Activated T-helper 9 cell treated with anti-CD3 and anti-CD28 coated beads, Interleukin-2, amount 50 U/mL, for 16 hours (primary cell): ENCODE data around the gene EREG.

Experiments used
- DNase-seq: peaks from one replicate; pipeline ENCODE4 v3.0.0-alpha.2; 2020; ENCODE audit warnings: low read depth

EREG gene

DNA sequence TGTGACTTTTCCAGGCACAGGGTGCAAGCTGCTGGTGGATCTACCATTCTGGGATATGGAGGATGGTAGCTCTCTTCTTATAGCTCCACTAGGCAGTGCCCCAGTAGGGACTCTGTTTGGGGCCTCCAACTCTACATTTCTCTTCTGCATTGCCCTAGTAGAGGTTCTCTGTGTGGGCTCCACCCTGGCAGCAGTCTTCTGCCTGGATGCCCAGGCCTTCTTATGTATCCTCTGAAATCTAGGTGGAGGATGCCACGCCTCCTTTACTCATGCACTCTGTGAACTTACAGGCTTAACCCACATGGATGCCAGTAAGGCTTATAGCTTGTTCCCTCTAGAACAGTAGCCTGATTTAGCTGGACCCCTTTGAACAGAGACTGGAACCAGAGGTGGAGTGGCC, 20.9 kb upstream of the EREG start:
- DNase-seq = no peak

DNA sequence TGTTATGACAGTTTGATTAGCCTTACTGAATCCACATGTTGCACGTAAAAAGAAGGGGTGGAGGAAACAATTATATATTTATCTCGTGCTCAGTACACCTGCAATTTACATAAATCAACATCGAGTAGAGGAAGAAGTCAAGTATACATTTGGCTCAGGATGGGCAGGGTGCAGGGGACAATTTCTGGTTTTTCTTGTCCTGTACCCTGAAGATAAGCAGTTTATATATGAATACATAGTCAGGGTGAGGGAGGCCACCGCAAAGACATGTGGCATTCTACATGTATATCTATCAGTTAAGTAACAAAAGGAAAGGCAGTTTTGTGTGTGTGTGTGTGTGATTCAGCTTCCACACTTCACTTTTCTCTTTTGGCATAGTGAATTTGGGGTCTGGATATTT, 11.1 kb upstream of the EREG start:
- DNase-seq = no peak

DNA sequence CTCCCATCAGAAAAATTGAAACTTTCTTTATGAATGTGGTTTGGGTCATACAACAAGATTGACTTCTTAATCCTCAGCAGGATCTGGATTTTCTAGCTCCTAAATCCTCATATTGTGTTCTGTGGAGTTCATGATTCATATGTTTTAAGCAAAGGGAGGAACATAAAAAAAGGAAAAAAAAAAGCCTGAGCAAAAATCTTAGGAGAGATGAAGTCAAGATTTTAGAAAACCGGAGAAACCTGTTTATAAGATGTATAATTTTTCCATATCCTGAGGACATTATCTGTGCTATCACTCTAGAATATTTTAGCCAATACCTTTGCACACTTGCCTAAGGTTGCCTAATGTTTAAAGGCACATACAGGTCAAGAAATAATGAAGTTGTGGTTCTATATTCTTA, 7.0 kb upstream of the EREG start:
- no peak for DNase-seq

DNA sequence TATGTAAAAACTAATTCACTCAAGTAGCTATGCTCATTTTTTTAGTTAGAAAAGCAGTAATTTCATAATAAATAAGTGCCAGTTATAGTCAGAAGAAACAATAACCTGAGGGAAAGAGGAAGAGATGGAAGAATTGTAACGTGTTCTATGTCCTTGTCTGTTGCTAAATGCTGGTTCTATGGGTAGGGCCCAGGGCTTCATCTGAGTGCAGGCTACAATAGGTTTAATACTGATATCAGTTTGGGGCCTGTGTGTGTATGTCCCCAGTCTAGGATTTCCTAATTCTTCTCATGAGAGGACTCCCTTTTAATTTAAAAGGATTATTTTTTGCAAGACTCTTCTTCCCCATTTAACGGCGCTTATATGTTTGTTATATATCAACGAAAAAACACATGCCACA, 3.3 kb upstream of the EREG start:
- no peak for DNase-seq

DNA sequence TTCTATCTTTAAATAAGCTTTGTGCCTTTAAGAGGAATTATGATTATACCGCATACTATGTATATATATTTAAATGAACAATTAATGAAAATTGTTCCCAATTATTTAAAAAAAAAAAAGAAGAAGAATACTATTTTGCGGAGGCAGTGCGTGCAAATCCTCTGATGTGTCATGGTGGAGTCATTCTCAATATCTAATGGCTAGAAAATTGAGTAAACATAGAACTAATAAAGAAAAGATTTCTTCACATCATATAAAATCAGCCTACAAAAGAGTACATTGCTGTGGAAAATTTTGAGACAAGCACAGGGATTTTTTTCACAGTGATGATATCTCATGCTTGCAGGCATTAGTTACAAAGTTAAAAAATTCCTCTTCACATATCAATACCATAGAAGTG, 2.6 kb upstream of the EREG start:
- no peak for DNase-seq

DNA sequence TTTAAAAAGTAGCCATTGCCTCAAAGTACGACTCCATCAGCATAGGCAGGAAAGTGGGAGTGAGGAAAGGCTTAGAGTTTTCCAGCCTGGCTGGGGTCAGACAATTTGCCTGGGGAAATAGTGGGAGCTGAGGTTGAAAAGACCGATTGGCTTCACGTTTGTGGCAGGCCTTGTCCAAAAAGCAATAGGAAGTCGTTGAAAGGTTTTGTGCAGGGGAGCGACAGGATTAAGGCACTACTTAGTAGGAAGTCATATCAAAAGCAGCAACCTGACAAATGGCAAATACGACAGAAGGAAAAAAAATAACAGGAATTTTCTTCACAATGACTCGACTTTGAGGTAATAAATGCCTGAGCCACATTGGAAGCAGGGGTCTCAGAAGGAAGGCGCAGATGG, 691 bp upstream of the EREG start:
- no peak for DNase-seq

DNA sequence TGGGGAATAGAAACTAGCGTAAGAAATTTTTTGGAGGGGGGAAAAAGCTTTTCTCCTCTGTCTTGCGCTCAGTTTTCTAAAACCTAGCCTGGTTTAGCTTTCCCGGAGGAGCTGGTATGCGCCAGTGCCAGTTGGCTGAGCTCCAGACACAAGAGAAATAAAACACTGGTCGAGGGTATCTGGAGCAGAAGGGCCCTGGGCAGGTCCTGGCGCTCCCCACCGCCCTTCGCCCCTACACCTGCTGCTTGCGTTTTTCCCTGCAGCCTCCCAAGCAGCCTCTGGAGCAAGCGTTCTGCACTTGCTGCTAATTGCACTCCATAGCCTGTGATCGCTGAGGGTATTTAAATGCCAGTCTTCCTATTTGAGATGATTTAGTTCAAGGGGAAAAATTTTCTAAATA, 816 bp downstream of the EREG start:
- DNase-seq = no peak

DNA sequence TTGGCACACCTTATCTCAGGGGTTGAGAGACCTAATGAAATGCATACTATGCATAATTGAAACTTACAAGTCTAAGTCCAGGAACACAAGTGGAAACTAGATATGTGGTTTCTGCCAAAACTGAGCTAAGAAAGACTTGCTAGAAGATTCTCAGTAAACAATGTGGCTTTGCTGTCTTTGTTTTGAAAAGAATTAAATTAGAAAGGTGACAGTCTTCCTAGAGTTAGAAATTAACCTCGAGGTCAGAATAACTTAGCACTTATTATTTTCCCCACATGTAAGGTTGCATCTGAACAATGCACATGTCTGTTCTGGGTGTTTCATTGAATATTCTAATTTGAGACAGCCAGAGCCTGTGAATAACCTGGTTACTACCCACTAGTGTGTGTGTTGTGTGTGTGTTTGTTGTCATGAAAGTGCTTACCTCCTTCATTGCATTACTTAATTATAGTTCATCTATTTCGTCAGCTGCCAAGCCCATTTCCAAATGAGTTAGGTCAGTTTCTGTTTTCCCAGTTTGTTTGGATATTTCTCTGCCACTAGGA, 1.5 kb downstream of the EREG start:
- no peak for DNase-seq

DNA sequence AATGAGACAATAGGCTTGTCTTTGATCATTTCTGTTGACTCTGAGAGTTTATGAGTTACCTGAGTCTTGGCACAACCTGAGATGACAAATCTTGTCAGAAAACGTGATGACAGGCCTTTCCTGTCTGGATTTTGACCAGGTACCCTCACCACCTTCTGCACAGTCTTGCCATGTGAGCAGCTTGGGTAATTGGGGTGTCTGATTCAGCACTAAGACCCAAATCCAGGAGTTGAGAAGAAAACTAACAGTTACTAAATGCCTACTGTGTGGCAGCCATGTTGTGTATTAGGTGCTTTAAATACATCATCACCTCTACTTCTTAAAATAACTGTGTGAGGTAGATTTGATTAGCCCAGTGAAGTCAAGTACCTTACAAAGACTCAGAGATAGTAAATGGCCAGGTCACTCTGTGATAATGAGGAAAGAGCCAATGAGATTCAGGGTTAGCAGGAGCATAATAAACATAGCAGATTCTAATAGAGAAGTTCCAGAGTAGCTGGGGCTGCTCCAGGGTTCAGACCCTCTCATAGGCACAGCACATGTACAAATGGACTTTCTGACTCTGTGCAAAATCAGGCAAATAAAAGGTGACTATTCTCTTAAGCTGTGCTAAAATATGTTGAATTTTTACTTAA, 2.8 kb downstream of the EREG start:
- no peak for DNase-seq

DNA sequence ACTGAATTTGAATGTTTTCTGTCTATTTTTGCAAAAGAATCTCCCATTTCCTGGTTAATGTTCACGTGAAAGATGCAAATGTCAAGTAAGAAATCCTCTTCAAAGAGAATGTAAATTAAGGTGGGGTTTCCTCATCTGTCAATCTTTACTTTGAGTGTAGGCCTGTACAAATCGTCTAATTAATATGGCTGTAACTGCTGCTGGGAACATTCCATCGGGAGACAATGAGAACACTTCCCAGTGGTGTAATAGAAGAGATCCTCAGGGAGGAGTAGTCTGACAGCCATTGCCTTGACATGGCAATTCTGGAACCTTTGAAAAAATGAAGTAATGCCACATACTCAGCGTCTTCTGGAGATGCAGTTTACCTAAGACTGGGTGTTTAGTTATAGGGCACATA, 3.7 kb downstream of the EREG start:
- no peak for DNase-seq

DNA sequence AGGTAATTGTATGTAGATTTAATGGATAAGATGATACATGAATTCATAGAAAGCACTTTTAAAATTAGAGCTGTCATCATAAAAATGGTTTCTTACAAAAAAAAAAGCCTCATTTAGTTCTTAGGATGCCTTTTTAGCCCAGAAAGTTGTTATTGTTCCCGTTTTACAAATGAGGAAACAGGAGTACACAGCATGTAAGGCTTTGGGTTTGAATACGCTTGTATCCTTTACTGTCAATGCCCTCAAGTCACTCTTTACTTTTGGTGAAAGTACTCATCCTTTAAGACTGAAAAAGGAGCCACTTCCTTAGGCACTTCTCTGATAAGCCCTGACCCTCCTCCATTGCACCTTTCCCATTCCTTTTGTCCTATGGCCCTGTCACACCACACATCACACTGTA, 4.9 kb downstream of the EREG start:
- no peak for DNase-seq

DNA sequence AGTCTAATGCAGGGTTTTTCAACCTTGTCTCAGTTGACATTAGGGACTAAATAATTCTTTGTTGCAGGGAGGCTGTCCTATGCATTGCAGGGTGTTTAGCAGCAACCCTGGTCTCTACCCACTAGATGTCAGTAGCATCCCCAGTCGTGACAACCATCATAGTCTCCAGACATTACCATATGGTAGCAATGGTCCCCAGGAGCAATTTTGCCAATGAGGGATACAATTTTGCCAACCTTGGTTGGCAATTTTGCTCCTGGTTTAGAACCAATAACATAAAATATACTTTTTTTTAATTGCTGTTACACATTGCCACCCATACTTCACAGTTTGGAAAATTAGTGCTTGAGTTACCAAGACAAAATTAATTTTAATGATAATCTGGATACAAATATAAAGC, 6.0 kb downstream of the EREG start:
- DNase-seq = no peak

DNA sequence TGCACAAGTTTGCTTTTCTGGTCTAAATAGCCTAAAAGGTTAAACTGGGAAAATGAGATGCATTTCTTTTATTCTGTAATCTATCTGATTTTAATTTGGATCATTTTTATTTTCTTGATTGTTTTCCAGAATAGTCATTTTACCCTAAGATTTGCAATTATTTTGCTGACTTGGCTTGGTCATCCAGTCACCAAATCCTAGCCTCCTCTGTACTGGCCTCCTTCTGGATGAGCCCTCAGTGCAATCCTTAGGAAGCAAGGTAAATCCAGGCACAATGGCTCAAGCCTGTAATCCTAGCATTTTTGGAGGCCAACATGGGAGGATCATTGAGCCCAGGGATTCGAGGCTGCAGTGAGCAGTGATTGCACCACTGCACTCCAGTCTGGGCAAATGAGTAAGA, 9.2 kb downstream of the EREG start:
- DNase-seq = no peak

DNA sequence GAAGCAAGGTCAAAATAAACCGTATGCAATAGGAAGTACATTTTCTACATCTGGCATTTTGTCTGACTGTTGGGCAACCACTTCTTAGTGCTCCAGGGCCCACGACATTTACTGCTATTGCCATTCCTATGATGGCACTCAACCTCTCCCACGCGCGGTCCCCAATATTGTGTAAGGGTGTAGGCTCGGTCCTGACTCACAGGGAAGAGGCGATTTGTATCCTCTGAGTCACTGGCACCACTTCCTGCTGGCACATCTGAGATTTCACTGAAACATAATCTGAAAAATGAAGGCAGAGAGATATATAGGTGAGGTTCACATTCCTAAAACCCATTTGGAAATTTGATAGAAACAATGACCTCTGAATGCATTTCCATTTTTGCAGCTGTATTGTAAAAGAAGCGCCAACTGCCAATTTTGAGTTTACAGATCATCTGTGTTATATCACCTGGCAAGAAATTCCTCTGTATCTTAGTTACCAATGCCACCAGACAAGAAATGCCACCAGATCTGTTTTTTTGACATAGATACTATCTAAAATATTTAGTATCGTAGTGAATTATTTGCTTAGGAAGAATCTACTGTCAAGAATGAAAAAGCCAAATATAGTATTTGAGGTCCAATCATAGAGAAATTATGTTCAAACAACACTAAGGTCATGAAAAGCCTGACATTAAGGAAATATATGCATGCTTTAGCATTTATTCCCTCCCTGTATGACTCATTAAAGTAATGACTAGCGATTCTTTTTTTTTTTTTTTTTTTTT, 9.8 kb downstream of the EREG start:
- DNase-seq = no peak

DNA sequence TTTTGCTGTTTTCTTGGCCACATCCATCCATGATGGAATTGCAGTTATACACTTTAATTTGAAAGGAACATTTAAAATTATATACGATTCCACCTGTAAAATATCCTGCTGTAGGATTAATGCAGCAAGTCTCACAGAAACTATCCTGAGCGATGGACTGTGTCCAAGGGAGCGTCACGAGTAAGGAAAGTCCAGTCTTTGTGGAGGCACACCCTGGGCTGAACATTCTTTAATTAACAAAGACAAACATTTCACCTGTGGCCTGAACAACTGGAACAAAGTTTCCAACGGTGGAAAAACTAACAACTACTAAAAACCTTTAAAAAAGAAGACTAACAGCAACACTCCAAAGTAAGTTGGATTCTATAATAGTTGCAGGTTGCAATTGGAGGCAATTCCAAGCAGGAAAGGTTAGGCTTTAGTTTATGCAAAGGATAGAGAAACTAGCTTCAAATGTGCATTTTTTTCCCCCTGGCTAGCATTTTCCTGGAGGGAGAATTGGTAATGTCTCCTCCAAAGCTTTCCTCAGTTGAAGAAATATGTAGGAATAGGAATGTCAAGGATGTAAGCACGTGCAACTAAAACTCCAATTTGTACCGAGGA, 11.0 kb downstream of the EREG start:
- no peak for DNase-seq

DNA sequence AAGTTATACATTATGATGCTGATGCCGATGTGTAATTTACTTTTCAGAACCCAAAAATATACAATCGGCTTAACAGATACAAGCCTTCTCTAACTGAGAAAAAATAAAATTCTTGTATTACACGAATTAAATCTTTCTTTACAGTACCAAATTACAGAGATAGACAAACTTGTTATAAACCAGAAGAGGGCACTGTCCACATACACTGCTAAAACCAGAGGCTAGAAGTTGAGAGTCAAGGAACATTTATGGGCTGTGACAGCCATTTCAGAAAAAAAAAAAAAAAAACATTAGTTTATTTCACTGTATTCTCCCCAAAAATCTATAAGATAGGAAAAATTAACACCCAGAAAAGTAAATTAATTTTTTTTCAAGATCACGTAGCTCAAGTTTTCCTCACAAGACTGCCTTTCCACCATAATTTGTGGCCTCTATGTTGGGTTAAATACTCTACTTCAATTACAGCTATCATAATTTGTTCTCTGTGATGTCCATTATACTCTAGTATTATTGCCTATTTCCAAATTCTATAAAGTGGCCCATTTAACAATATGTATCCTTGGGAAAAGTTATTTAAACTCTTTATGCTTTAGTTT, 12.0 kb downstream of the EREG start:
- DNase-seq = no peak

DNA sequence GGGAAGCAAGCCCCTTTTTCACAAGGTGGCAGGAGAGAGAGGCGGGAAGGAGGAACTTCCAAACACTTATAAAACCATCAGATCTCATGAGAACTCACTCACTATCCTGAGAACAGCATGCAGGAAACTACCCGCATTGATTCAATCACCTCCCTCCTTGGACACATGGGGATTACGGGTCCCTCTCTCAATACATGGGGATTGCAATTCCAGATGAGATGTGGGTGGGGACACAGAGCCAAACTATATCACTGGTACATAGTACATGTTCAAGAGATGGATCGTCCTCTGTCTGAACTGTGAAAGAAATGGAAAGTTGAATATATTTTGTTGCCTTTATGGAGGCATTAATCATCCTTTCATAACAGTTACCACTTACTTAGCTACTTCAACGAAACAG, 12.8 kb downstream of the EREG start:
- no peak for DNase-seq

DNA sequence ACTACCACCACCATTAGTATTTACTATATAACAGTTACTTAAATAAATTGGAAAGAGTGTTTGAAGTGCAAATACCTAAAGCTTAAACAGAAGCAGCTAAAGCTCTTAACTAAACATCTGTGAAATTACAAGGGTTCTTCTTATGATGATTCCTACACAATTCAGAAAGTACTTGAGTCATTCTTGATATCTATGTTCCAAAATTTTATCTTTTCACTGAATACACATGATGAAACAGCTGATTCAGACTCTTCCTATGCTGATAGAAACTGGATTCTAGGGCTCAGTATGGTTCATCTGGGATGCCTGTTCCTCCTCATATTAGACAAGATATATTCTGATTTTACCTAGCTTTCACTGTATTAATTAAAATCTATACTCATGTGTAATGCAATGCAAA, 13.6 kb downstream of the EREG start:
- no peak for DNase-seq

DNA sequence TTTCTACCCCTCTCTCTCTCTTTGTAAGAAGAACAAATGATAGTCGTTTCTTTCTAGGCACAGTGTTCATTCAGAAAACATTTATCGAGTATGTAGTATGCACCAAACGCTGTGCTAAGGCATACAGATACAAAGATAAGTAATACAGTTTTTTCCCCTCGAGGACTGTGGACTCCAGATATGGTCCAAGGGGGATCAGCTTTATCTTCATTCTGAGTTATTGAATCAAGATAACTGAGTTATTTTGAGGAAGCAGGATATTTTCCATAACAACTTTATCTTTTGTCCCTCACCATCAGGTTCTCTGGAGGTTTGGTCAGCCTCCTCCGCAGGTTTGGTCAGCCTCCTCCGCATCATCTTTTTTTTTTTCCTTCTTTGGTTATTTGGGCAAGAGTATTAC, 15.0 kb downstream of the EREG start:
- no peak for DNase-seq

DNA sequence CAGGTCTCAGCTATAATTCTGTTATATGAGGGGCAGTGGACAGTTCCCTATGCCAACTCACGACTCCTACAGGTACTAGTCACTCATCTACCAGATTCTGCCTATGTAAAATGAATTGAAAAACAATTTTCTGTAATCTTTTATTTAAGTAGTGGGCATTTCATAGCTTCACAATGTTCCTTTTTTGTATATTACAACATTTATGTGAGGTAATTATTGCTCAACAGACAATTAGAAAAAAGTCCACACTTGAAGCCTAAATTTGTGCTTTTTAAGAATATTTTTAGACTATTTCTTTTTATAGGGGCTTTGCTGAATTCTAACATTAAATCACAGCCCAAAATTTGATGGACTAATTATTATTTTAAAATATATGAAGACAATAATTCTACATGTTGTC, 20.4 kb downstream of the EREG start:
- no peak for DNase-seq

DNA sequence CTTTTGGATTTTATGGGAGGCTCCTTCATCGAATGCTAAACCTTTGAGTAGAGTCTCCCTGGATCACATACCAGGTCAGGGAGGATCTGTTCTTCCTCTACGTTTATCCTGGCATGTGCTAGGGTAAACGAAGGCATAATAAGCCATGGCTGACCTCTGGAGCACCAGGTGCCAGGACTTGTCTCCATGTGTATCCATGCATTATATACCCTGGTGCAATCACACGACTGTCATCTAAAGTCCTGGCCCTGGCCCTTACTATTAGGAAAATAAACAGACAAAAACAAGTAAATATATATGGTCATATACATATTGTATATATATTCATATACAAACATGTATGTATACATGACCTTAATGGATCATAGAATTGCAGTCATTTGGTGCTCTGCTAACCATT, 21.2 kb downstream of the EREG start:
- no peak for DNase-seq

DNA sequence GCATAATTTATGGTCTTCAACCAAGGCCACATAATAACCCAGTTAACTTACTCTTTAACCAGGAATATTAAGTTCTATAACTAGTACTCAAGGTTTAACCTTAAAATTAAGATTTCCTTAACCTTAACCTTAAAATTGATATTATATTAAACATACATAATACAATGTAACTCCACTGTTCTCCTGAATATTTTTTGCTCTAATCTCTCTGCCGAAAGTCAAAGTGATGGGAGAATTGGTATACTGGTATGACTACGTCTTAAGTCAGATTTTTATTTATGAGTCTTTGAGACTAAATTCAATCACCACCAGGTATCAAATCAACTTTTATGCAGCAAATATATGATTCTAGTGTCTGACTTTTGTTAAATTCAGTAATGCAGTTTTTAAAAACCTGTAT, 22.8 kb downstream of the EREG start:
- no peak for DNase-seq

DNA sequence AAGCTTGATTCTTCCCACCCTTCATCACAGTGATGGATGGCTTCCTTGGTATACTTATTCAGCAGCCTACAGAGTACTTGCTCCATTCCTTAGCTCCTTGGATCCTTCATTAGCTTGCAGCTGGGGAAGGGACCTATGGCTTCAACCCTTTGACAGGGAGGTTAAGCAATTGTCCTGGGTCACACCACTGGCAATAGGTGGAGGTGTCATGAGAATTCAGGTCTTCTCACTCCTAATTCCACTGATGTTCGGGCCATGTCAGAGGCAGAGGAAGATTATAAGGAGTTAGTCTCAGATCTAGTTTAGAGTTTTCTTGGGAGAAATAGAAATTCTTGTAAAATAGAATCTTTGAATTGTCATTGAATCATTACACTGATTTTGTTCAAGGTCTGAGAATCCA, 24.5 kb downstream of the EREG start:
- no peak for DNase-seq
